Mucosa of descending colon (tissue), 3 donors: Measurements from ENCODE around the gene DEDD2. TPM values are rescaled to one million over a fixed set of nuclear protein-coding genes. Genes with fewer than 3 reads are reported as not detected.

Source experiments
- ATAC-seq: fragments of 200-7000 bp; cut with Tn5 transposase; one replicate; pipeline ENCODE4 v1.9.1; 2020; ENCODE audit warnings: mild to moderate bottlenecking, moderate library complexity
- DNase-seq, 3 donors: peaks; one replicate each; pipeline ENCODE4 v3.0.0-alpha.2; 2020
- H3K36me3 ChIP-seq: fragments of 200-600 bp; one replicate; pipeline ENCODE4 v1.8.0; 2021; ENCODE audit warnings: low read depth, mild to moderate bottlenecking
- H3K4me1 ChIP-seq: fragments of 200-600 bp; one replicate; pipeline ENCODE4 v1.8.0; 2021; ENCODE audit warnings: low read depth, mild to moderate bottlenecking
- H3K4me3 ChIP-seq: fragments of 200-600 bp; one replicate; pipeline ENCODE4 v1.8.0; 2021; ENCODE audit warnings: mild to moderate bottlenecking
- H3K9me3 ChIP-seq: fragments of 200-600 bp; one replicate; pipeline ENCODE4 v1.8.0; 2021; ENCODE audit warnings: mild to moderate bottlenecking
- CTCF ChIP-seq: fragments of 200-600 bp; IDR thresholded peaks from one replicate; pipeline ENCODE4 v1.8.0; 2022; ENCODE audit warnings: antibody characterized with exemption, mild to moderate bottlenecking
- intact Hi-C, 2 donors: fragments of 100-400 bp; cut with DNase I in 1 of 2; cut with micrococcal nuclease in 1 of 2; formaldehyde crosslinking; loops; one replicate each; pipeline versions ENCODE4 v1.11.0 to v1.11.1; 2022; cut with DNase I, micrococcal nuclease
- total RNA-seq, 3 donors: library from RNA; stranded (reverse); fragmentation: NEBNext Ultra II Directional in 2 of 3; extraction: Animal tissue kit (Norgen Biotek cat#: 25700) in 2 of 3; gene quantifications; one replicate each; pipeline versions ENCODE4 v1.2.1 to v1.2.4, GENCODE V29; 2021 to 2023
- donor health status: DM: no; HTN: no; CAD: no; lungs with moderate emphysema.
- donor health status: DM: no; HTN: no; CAD: no.
- donor health status: DM: no; HTN: yes; CAD: no.

Gene DEDD2
- total RNA-seq, 3 donors from 2014 or later = 28.0 to 40.1 (median 35.7) TPM

- no peaks in the 10 kb centered on the region for H3K36me3 ChIP-seq
- peaks cover 13% of the 10 kb centered on the region for H3K4me1 ChIP-seq
- H3K9me3 ChIP-seq = no peaks in the 10 kb centered on the region
- H3K4me3 ChIP-seq = no peak overlapping the region
- DNase-seq (no peak), ATAC-seq (no peak)
- no peak for TF ChIP-seq CTCF
- intact Hi-C loops = no loop called here
These were observed 42.3 kb downstream of the DEDD2 start for GRCh38 chr19:42174958-42175734.

- Histone ChIP-seq H3K9me3 (no peaks in the 10 kb centered on the region), H3K4me1 (peaks cover 13% of the 10 kb centered on the region), H3K4me3 (no peak overlapping the region), H3K36me3 (no peaks in the 10 kb centered on the region)
- ATAC-seq (no peak), DNase-seq (no peak)
- TF ChIP-seq CTCF = no peak
- intact Hi-C loops = no loop called here
These were observed 43.3 kb downstream of the DEDD2 start for GRCh38 chr19:42174188-42174587.

- TF ChIP-seq CTCF = no peak
- H3K4me3 ChIP-seq = no peak overlapping the region
- no peak for DNase-seq
- peaks cover 13% of the 10 kb centered on the region for H3K4me1 ChIP-seq
- ATAC-seq = no peak
- intact Hi-C loops = no loop called here
- no peaks in the 10 kb centered on the region for H3K9me3 ChIP-seq
- H3K36me3 ChIP-seq = no peaks in the 10 kb centered on the region
These were observed 43.8 kb downstream of the DEDD2 start for GRCh38 chr19:42173695-42174094.

- H3K4me3 ChIP-seq = no peak overlapping the region
- no peaks in the 10 kb centered on the region for H3K36me3 ChIP-seq
- no peak for TF ChIP-seq CTCF
- intact Hi-C loops = no loop called here
- H3K9me3 ChIP-seq = no peaks in the 10 kb centered on the region
- H3K4me1 ChIP-seq = peaks cover 11% of the 10 kb centered on the region
- no peak for ATAC-seq
- DNase-seq = no peak
These were observed 45.2 kb downstream of the DEDD2 start for GRCh38 chr19:42172261-42172660.

GRCh38 chr19:42170715-42171114 is 46.8 kb downstream of the DEDD2 start:
- no peak for TF ChIP-seq CTCF
- ATAC-seq (no peak), DNase-seq (no peak)
- no peaks in the 10 kb centered on the region for H3K36me3 ChIP-seq
- intact Hi-C loops = no loop called here
- H3K9me3 ChIP-seq = no peaks in the 10 kb centered on the region
- H3K4me3 ChIP-seq = no peak overlapping the region
- peaks cover 4% of the 10 kb centered on the region for H3K4me1 ChIP-seq
